Muscle layer of colon (tissue), 2 donors: ENCODE results near the gene MAVS.

ENCODE experiments used
- H3K27ac ChIP-seq: one replicate; pipeline ENCODE4 v1.7.0; 2013; ENCODE audit warnings: low read depth, mild to moderate bottlenecking, low read length, moderate library complexity
- H3K27me3 ChIP-seq, 2 donors: one replicate each; pipeline ENCODE4 v1.7.0; 2013; ENCODE audit warnings: low read length in 2 of 2, mild to moderate bottlenecking in 2 of 2; ENCODE audit not compliant: insufficient read depth in 2 of 2, control insufficient read depth in 1 of 2
- H3K36me3 ChIP-seq: one replicate; pipeline ENCODE4 v1.7.0; 2013; ENCODE audit warnings: mild to moderate bottlenecking, low read length; ENCODE audit not compliant: insufficient read depth
- H3K4me1 ChIP-seq: one replicate; pipeline ENCODE4 v1.7.0; 2013; ENCODE audit warnings: mild to moderate bottlenecking, low read length; ENCODE audit not compliant: insufficient read depth
- H3K4me3 ChIP-seq, 2 donors: one replicate each; pipeline ENCODE4 v1.7.0; 2013; ENCODE audit warnings: low read length in 2 of 2, low read depth in 1 of 2, mild to moderate bottlenecking in 1 of 2, moderate library complexity in 1 of 2
- H3K9ac ChIP-seq: one replicate; pipeline ENCODE4 v1.7.0; 2013; ENCODE audit warnings: low read length
- H3K9me3 ChIP-seq: one replicate; pipeline ENCODE4 v1.7.0; 2013; ENCODE audit warnings: mild to moderate bottlenecking, low read length
- donor health status: abdominal sarcoma.
- donor health status: Adenocarcinoma of cecum.

Gene MAVS

GRCh38 chr20:3861191-3861590 lies 14.6 kb downstream of the MAVS start:
- Histone ChIP-seq H3K4me3 (no peak overlapping the region), H3K9me3 (no peaks in the 10 kb centered on the region), H3K9ac (no peak overlapping the region), H3K27me3 (no peaks in the 10 kb centered on the region), H3K36me3 (peaks cover 78% of the 10 kb centered on the region), H3K4me1 (no peaks in the 10 kb centered on the region), H3K27ac (no peak overlapping the region)

GRCh38 chr20:3862333-3862732 lies 15.7 kb downstream of the MAVS start:
- peaks cover 82% of the 10 kb centered on the region for H3K36me3 ChIP-seq

DNA sequence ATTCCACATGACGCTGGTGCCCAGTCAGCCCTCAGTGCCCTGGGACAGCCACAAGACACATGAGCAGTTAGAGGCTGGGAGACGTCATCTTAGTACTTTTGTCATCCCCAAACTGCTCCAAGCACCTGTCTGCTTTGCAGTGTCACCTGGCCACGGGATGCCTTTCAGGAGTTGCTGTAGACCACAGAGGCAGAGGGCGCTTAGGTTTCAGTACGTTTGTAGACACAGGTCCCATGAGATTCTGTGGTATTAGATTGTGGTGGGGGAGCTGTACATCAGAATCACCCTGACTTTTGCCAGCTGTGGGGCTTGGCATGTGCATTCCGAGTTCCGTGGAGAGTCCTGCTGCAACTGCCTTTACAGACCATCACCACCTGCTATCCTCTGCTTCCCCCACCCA lies 16.7 kb downstream of the MAVS start:
- Histone ChIP-seq H3K4me1 (no peaks in the 10 kb centered on the region), H3K4me3 (no peak overlapping the region), H3K27me3 (no peaks in the 10 kb centered on the region), H3K9me3 (no peaks in the 10 kb centered on the region), H3K9ac (no peak overlapping the region), H3K27ac (no peak overlapping the region), H3K36me3 (peaks cover 72% of the 10 kb centered on the region)

More at GRCh38 chr20:3862333-3862732, 15.7 kb downstream of the MAVS start:
- Histone ChIP-seq H3K27ac (no peak overlapping the region), H3K4me1 (no peaks in the 10 kb centered on the region), H3K9me3 (no peaks in the 10 kb centered on the region), H3K4me3 (no peak overlapping the region), H3K27me3 (no peaks in the 10 kb centered on the region), H3K9ac (no peak overlapping the region)

- no peak overlapping the region for H3K27ac ChIP-seq
- H3K4me1 ChIP-seq: no peaks in the 10 kb centered on the region
- no peaks in the 10 kb centered on the region for H3K27me3 ChIP-seq
- H3K9me3 ChIP-seq: no peaks in the 10 kb centered on the region
- no peak overlapping the region for H3K9ac ChIP-seq
- no peak overlapping the region for H3K4me3 ChIP-seq
- peaks cover 65% of the 10 kb centered on the region for H3K36me3 ChIP-seq
These were observed 17.9 kb downstream of the MAVS start for GRCh38 chr20:3864518-3864917.

DNA sequence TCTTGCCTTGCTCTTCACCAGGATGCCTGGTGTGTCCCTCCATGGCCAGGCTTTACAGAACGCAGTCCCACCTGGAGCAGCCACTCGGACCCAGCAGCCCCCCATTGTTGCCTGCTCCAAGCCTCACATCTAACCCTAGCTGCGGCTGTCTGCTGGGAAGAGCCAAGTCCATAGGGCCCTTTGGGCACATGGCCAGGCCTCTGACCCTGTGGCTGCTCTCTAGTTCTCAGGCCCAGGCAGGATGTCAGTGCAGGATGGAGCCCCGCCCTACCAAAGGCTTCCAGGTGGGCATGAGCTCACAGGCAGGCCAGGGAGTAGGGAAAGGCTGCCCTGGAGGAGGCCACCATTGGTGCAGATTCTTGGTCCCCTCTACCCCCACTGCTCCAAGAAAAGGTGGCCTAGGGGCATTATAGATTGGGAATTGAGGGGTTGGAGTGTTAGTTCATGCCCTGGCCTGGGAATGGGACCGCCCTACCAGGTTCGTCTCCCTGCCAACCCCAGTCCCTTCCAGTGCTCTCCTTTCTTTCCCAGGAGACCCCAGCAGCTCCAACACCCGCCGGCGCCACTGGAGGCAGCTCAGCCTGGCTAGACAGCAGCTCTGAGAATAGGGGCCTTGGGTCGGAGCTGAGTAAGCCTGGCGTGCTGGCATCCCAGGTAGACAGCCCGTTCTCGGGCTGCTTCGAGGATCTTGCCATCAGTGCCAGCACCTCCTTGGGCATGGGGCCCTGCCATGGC lies 18.7 kb downstream of the MAVS start:
- H3K9ac ChIP-seq: no peak overlapping the region
- no peak overlapping the region for H3K4me3 ChIP-seq
- no peak overlapping the region for H3K27ac ChIP-seq
- no peaks in the 10 kb centered on the region for H3K9me3 ChIP-seq
- H3K4me1 ChIP-seq: no peaks in the 10 kb centered on the region
- peaks cover 61% of the 10 kb centered on the region for H3K36me3 ChIP-seq
- no peaks in the 10 kb centered on the region for H3K27me3 ChIP-seq

DNA sequence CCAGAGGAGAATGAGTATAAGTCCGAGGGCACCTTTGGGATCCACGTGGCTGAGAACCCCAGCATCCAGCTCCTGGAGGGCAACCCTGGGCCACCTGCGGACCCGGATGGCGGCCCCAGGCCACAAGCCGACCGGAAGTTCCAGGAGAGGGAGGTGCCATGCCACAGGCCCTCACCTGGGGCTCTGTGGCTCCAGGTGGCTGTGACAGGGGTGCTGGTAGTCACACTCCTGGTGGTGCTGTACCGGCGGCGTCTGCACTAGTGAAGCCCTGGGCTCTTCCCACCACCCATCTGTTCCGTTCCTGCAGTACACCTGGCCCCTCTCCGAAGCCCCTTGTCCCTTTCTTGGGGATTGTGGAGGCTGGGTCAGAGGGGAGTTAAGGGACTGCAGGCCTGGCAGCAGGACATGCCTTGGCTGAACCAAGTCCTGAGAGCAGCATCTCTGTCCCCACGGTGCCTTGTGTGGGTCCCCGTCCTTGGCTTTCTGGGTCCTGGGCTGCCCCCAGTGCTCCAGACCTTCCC lies 19.3 kb downstream of the MAVS start:
- Histone ChIP-seq H3K9ac (no peak overlapping the region), H3K27me3 (no peaks in the 10 kb centered on the region), H3K27ac (no peak overlapping the region), H3K4me3 (no peak overlapping the region), H3K9me3 (no peaks in the 10 kb centered on the region), H3K36me3 (peaks cover 58% of the 10 kb centered on the region), H3K4me1 (no peaks in the 10 kb centered on the region)

- Histone ChIP-seq H3K4me1 (no peaks in the 10 kb centered on the region), H3K9ac (no peak overlapping the region), H3K36me3 (peaks cover 56% of the 10 kb centered on the region), H3K27me3 (no peaks in the 10 kb centered on the region), H3K4me3 (no peak overlapping the region), H3K9me3 (no peaks in the 10 kb centered on the region), H3K27ac (no peak overlapping the region)
These were observed 19.8 kb downstream of the MAVS start for GRCh38 chr20:3866464-3866863.

GRCh38 chr20:3867802-3868201 lies 21.2 kb downstream of the MAVS start:
- Histone ChIP-seq H3K27me3 (no peaks in the 10 kb centered on the region), H3K4me3 (no peak overlapping the region), H3K36me3 (peaks cover 47% of the 10 kb centered on the region), H3K9ac (no peak overlapping the region), H3K27ac (no peak overlapping the region), H3K4me1 (peaks cover 5% of the 10 kb centered on the region), H3K9me3 (no peaks in the 10 kb centered on the region)

DNA sequence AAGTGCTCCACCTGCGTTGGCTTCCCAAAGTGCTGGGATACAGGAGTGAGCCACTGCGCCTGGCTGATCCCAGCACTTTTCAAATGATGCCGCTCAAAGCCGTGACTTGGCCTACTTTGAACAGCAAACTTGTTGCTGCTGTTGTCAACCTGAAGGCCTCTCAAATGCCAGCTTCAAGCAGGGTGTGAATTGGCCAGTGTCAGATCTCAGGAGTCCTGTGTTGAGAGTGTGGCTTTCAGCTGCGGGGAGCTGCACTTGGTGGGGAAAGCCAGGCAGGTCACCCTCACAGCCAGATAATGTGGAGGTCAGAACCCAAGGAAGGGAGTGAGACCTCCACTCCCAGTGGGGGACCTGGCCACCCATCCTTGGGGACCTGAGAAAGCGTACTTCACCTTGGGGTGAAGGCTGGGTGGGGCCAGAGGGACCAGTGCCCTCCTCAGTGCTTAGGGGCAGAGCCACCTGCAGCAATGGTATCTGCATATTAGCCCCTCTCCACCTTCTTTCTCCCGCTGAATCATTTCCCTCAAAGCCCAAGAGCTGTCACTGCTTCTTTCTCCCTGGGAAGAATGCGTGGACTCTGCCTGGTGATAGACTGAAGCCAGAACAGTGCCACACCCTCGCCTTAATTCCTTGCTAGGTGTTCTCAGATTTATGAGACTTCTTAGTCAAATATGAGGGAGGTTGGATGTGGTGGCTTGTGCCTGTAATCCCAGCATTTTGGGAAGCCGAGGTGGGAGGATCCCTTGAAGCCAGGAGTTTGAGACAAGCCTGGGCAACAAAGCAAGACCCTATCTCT lies 23.4 kb downstream of the MAVS start:
- H3K36me3 ChIP-seq: peaks cover 36% of the 10 kb centered on the region

DNA sequence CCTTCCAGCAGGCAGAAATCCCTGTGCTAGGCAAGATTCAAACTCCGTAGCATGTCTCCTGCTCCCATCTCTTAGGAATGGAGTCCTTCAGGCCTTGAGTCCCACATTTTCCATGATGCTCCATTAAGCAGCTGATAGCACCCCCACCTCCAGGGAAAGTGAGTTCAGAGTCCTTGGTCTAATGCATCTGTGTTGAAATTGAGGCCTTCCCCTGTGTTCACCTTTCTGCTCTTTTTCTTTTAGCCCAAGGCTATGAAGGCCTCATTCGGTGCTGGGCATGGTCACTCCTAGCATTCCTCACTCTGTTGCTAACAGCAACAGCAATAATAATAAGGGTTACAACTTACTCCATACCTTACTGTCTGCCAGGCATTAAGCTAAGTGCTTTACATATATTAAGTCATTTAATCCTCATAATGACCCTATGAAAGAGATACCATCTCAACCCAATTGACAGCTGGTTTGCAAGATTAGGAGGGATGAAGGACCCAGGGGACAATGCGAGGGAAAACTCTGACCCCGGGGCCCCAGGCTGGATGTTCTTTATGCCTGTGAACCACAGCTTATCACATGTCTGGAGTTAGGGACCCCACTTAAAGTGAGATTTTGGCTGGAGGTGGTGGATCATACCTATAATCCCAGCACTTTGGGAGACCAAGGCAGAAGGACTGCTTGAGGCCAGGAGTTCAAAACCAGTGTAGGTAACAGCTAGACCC lies 25.1 kb downstream of the MAVS start:
- H3K27me3 ChIP-seq: no peaks in the 10 kb centered on the region
- no peaks in the 10 kb centered on the region for H3K9me3 ChIP-seq
- H3K4me1 ChIP-seq: peaks cover 5% of the 10 kb centered on the region
- no peak overlapping the region for H3K4me3 ChIP-seq
- H3K36me3 ChIP-seq: peaks cover 20% of the 10 kb centered on the region
- H3K27ac ChIP-seq: no peak overlapping the region
- H3K9ac ChIP-seq: no peak overlapping the region

More for the DNA sequence above, 23.4 kb downstream of the MAVS start:
- H3K27ac ChIP-seq: no peak overlapping the region
- no peaks in the 10 kb centered on the region for H3K27me3 ChIP-seq
- no peak overlapping the region for H3K9ac ChIP-seq
- peaks cover 5% of the 10 kb centered on the region for H3K4me1 ChIP-seq
- no peaks in the 10 kb centered on the region for H3K9me3 ChIP-seq
- H3K4me3 ChIP-seq: no peak overlapping the region

- Histone ChIP-seq H3K4me1 (peaks cover 5% of the 10 kb centered on the region), H3K27me3 (no peaks in the 10 kb centered on the region), H3K9me3 (no peaks in the 10 kb centered on the region), H3K27ac (no peak overlapping the region), H3K36me3 (peaks cover 17% of the 10 kb centered on the region), H3K4me3 (no peak overlapping the region), H3K9ac (no peak overlapping the region)
These were observed 26.9 kb downstream of the MAVS start for GRCh38 chr20:3873507-3873906.
